Central memory CD4-positive, alpha-beta T cell (primary cell): Measurements from ENCODE around the gene TOB1.
"Not testable (repeated sequence)": the region's sequence is repeated elsewhere in the genome, so short reads cannot be mapped to it uniquely, and the experiment has no call there.

Experiments
- DNase-seq: peaks from one replicate; pipeline ENCODE4 v3.0.0; 2022

TOB1 gene

DNA sequence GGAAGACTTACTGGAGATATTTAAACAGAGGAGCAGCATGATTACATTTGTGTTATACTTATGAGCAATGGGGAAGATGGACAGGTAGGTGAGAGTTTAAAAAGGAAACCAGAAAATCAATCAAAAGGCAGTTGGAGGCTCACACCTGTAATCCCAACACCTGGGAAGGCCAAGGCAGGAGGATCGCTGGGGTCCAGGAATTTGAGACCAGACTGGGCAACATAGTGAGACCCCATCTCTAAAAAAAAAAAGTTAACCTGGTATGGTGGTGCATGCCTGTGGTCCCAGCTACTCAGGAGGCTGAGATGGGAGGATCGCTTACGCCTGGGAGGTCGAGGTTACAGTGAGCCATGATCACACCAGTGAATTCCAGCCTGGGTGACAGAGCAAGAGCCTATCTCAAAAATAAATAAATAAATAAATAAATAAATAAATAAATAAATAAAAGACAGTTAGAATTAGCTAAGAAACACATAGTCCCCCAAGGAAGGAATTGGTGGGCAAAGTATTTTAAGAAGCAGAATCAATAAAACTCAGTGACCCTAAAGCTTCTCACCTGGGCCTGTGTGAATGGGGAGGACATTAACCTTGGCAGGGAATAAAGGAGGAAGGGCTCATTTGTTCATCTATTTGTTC lies 32.3 kb upstream of the TOB1 start:
- no peak for DNase-seq

DNA sequence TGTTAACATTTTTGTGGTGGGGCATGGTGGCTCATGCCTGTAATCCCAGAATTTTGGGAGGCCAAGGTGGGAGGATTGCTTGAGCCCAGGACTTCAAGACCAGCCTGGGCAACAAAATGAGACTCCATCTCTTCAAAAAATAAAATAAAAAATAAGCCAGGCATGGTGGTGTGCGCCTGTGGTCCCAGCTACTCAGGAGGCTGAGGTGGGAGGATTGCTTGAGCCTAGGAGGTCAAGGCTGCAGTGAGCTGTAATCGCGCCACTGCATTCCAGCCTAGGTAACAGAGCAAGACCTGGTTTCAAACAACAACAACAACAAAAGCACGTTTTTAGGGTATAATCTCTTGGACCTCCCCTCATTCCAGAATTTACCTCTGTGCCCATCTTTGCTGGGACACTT lies 28.4 kb upstream of the TOB1 start:
- not testable (repeated sequence) for DNase-seq

DNA sequence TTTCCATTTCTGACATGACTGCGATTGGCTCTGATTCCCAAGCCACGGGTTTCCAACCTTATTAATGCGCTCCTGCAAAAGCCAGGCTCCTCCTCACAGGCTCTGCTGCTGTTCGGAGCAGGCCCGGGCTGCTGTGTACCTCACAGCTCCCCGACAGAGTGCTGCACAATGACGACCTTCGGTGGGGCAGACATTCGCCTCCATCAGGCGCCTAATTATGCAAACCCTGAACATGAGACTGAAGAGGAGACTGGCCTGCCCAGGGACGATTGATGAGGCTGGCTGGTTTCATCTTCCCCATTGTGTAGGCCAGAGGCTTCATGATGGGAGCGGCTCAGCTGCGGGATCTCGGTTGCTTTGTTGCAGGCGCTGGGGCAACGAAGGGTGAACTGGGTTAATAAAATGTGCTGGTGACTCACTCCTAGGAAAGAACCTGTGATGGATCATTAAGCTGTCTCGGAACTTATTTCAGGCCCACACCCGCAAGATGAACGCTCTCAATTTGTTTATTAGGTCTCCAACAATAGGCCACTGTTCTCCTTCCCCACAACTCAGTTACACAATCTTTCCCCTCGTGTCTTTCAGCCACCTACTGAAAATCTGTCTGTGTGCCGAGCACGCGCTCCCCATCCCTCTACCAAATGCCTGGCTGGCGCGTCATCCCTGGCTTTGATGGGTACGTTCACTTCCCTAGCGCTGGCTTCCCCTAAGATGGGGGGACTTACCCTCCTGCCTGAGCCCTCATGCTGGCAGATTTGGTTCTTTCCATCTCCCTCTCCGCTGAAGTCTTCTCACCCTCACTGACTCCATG lies 27.2 kb upstream of the TOB1 start:
- DNase-seq: no peak

DNA sequence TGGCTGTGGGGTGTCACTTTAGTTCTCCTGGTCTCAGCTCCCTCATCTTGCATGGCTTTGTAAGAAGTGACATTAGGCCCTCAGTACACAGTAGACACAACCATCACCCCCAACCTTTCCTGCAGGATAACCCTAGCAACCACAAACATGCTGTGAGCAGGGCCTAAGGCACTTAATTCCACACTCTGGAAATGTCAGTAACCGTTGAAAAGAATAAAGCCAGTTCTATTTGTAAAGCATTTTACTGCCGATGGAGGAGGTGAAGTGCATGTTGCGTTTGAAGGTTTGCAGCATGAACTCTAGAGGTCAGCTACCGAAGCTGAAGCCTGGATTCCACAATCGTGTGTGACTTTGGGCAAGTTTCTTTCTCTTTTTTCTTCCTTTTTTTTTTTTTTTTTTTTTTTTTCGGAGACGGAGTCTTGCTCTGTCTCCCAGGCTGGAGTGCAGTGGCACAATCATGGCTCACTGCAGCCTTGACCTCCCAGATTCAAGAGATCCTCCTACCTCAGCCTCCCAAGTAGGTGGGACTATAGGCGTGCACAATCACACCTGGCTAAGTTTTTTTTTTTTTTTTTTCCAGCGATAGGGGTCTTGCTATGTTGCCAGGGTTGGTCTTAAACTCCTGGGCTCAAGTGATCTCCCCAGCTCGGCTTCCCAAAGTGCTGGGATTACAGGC lies 26.1 kb upstream of the TOB1 start:
- no peak for DNase-seq

DNA sequence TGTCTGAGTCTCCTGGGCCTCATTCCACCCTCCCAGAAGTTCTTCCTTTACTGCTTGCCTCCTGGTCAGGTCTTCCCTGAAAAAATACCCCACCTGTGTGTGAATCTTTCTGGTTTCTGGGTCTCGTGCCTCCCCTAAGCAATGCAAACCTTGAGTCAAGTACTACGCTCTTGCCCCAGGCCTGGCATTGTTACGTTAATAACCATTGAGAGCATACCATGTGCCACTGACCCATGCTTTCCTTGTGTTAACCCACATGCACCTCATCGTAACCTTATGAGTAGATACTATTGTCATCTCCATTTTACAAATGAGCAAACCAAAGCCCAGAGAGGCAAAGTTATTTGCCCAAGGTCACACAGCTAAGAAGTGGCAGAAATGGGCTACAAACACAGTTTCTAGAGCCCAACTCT lies 25.4 kb upstream of the TOB1 start:
- no peak for DNase-seq

DNA sequence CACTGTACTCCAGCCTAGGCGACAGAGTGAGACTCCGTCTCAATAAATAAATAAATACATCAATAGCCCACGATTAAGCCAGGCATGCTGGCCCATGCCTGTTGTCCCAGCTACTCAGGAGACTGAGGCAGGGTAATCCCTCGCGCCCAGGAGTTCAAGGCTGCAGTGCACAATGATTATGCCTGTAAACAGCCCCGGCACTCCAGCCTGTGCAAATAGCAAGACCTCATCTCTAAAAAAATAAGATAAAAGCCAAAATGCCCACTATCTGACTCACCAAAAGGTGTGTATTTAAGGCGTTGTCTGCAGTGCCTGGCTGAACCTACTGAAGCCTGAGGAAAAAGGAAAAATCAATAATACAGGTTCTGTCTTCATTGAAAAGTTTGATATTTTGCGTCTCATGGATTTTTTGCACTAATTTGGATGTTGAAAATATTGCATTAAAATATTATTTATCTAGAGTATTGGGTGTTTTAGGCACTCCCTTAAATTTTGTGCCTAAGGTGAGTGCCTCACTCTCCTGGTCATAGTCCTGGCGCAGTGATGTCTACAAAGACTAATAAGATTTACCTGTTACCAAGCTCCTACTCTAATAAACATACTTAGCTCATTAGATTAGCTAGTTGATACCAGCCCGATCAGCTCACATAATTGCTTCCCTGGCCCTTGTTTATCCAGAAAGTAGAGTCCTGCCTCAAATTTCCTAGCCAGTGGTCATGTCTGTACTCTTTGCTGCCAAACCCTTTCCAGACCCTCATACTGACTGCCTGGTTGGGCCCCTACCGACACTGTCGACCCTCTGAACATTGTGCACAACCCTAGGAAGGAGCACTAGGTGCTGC lies 24.7 kb upstream of the TOB1 start:
- no peak for DNase-seq

DNA sequence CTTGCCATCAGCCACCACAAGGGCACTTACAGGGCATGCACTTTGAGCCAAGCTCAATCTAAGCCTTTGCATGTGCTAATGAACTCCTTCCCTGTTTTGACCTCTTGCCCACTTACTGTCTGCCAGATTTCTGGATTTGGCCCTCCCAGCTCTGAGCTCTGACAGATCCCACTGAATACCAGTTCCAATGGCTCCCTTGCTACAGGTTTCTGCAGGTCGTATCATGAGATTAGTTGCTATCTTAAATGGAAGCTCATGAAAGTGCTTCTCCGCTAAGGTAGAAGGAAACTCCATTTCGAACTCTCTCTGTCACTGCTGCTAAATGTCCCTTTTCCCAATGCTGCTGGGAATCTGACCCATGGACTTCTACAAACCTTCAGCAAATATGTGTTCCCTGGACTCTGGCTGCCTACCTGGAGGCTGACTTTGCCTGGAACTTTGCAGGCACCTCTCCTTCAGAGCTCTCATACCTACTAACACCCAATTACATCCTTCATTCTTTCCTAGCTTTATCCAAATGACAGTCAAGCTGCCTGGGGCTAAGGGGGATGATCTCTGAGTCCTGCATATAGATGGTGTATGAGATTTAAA lies 23.5 kb upstream of the TOB1 start:
- DNase-seq: no peak

DNA sequence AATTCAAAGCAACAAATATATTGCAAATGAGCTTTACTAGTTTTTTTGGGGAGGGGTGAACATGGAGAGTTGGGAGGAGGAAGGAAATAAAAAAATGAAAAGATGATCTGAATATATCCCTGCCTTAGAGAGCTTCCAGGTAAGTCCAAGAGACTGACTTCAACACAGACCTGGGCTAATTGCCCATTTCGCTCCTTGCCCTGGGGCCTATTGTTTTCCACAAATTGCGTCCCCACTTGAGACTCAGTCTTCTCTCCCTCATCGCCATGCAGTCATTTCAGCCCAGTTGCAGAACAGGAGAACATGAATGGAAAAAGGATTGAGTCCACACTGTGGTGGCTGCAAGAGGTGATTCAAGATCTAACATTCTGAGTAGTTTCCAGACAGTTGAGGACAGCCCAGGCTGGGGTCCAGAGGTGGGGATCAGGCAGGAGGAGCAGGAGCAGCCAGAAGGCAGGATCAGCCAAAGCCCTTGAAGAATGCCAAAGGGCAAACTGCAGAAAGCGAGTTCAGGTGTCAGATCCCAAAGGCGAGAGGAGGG lies 21.6 kb upstream of the TOB1 start:
- DNase-seq: no peak

DNA sequence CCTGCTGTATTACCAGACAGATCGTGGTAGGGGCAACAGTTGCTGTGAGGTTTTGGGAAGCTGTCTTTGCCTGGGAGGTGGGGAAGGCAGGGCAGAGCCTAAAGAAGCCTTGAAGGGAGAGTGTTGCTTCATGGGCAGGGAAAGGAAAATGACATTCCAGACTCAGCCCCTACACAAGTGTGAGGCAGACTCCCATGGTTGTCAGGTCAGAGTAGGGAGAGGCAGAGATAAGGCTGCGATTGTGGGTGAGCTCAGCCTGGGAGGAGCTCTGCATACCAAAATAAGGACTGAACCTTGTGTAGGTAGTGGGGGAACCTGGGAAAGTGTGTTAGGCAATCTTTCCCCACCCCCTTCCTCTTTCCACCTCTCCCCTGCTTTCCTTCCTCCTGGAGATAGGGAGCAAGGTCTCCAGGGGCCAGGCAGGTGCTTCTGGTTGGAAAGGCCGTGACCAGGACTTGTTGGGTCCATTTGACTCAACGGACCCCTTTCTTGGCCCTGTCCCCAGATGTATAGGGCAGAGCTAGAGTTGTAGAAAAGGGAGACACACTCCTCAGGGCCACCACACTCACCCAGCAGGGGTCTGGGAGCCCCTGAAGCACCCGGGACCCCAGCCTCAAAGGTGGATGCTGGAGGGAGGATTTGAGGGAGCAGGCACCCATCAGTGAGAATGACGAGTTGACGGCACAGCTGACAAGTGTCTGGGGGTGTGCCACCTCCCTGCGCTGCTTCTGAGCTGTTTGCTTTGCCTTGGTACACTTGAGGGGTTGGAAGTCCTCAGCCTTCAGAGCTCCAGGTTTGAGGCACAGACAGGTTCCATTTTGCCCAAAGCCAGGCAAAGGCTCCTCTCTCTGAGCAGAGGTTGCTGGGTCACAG lies 18.5 kb upstream of the TOB1 start:
- no peak for DNase-seq

DNA sequence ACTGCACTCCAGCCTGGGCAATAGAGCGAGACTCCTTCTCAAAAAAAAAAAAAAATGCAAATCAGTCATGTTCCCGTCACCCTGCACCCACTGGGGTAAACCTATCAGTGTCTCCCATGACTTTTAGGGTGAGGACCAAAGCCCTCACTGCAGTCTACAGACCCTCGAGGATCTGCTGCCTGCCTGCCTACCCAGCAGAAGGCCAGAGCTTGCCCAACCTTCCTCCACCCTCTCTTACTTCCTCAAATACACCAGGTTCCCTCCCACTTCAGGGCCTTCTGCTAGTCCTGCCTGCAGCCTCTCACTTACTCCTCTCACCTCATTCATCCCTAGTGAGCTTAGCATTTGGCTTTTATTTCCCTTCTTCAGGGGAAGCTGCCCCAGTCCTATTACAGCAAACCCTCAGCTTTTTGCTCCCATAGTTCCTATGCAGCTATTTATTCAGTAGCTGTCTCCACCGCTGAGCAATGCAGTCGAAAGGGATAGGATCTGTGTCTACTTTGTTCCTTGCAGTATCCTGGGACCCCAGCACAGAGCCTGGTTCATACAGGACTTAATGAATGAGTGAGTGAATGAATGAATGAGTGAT lies 17.8 kb upstream of the TOB1 start:
- DNase-seq: no peak

DNA sequence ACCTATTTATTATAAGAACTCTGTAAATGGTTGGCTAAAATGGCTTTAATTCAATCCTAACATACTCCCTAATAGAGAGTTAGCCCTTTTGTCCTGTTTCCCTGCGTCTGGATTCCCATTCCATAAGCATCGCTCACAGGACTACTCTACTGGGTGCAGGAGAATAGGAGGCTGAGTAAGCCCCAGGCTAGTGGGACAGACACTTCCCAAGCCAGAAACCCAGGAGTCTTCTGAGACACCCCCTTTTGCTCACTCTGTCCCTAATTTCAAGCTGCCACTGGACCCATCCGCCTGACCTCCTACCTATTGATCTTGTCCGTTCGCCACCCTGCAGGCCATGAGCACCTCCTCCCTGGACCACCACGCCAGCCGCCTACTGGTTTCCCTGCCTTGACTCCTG lies 16.7 kb upstream of the TOB1 start:
- DNase-seq: no peak

DNA sequence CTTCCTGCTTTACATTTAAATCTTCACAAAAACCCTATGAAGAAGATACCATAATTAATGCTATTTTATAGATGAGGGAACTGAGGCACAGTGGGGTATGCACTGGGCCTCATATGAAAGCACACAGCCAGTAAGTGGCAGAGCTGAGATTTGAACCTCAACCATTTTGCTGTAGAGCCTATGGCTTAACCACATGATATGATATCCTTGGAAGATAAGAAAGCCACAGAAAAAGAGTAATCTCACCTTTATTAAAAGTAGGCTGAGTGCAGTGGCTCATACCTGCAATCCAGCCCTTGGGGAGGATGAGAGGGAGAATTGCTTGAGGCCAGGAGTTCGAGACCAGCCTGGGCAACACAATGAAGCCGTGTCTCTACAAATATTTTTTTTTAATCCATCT lies 15.0 kb upstream of the TOB1 start:
- DNase-seq: no peak

DNA sequence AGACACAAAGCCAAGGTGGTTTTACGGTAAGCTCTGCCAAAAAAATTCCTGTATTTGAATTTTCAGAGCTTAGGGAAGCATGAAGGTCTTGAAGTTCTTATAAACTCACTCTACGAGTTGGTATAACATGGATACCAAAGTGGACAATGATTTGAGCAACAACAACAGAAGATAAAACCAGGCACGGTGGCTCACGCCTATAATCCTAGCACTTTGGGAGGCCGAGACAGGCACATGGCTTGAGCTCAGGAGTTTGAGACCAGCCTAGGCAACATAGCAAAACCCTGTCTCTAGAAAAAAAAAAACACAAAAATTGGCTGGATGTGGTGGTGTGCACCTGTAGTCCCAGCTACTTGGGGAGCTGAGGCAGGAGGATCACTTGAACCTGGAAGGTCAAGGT lies 12.9 kb upstream of the TOB1 start:
- no peak for DNase-seq

DNA sequence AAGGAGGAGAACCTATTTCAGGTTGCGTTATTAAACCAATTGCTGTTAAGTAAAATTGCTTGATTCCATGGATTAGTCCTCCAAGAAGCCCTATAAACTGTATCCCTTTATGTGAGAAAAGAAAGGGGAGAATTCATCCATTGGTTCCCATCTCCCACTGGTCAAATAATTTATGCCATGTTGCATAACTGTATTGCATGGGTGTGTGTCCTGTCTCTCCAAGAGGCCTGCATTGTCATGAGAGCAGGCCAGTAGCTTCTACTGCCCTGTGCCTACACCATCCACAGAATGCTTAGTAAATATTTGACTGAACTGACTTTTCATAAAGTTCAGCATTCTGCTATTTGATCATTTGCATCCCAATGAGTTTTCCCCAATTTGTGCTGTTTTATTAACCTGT lies 11.7 kb upstream of the TOB1 start:
- DNase-seq: no peak

DNA sequence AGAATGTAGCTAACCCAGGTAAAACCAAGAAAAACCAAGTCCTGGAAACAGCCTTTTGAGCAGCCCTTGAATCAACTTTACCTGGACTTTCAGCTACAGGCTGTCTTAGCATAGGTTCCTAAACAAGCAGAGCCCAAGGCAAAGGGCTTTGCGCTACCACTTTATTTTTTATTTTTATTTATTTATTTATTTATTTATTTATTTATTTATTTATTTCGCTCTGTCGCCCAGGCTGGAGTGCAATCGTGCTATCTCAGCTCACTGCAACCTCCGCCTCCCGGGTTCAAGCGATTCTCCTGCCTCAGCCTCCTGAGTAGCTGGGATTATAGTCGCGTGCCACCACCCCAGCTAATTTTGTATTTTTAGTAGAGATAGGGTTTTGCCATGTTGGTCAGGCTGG lies 10.9 kb upstream of the TOB1 start:
- not testable (repeated sequence) for DNase-seq

DNA sequence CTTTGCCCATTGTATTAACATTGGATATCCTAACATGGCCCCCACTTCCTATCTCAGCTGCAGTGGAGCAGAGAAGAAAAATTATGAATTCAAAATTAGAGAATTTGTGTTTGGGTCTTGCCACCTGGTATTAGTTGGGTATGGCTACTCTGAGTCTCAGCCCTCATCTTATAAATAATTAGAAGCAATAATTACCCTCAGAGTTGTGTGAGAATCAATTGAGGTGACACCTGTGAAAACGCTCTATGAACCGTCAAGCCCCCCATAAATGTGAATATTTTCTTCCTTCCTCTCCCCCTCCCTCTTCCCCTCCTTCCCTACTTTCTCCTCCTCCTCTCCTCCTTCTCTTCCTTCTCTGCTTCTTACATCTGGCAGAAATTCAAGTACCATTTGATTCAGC lies 8.9 kb upstream of the TOB1 start:
- DNase-seq: no peak

DNA sequence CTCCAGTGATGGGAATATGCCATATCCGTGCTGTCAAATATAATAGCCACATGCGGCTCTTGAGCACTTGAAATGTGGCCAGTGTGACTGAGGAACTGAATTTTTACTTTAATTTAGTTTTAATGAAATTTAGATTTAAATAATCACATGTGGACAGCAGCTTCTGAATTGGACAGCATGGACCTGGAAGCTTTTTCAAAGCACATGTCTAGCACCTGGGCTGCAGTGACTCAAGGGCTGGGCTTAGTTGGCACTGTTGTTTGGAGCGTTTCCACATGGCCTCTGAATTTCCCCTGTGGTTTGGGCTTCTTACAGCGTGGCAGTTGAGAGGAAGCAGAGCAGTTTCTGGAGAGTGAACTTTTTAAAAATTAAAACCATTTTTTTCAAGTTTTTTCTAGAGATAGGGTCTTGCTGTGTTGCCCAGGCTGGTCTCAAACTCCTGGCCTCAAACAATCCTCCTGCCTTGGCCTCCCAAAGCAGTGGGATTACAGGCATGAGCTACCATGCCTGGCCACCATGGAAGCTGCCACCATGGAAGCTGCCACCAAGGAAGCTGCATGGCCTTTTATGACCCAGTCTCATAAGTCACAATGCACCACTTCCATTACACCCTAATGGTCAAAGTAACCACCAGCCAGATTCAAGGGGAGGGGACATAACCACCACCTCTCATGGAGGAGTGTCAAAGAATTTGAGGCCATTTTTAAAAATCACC lies 6.7 kb upstream of the TOB1 start:
- peak; percentile 53 for DNase-seq

DNA sequence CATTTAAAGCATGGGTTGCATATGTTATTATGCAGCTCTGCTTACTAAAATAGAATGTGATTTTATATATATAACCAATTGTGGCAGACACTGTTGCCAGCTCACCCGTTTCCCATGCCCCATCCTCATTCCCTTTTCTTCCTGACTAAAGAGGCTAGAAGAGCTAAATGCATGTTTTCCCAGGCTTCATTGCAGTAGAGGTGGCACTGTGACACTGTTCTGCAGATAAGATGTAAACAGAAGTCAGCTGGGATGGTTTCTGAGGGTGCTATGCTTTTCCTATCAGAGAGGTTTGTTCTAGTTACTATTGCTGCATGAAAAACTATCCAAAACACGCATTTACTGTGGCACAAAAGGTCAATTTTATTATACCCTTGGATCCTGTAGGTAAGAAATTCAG lies 5.7 kb upstream of the TOB1 start:
- DNase-seq: no peak

DNA sequence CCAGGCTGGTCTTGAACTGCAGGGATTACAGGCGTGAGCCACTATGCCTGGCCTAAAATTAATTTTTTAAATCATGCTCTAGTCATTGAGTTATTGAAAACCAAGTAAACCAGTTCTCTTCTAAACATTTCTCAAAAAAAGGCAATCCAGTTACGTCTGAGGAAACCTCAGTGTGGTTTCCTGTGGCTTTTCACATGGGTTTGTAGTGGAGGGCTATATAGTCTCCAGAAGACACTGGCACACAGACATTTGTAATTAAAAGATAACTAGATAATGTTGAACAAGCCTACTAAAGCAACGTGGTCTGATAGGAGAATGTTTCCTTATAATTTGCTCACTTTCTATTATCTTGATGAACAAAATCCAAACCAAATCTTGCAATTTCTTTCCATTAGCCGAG lies 5.2 kb upstream of the TOB1 start:
- peak; percentile 81 for DNase-seq

DNA sequence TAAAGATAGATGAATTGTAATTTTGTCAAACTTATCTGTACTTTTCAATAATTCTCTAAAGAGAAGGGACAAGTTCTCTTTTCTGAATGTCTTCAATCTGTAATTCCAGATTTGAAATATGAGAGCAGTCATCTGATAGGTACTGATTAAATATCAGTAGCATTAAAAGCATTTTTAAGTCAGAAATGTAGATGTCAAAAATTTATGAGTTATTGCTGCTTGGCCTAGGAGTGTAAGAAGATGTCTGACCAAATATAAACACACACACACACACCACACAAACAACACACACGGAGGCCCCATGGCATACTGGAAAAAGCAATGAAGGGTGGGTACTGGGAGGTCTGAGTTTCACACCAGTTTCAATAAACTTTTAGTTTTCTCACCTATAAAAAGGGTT lies 2.4 kb upstream of the TOB1 start:
- DNase-seq: no peak

DNA sequence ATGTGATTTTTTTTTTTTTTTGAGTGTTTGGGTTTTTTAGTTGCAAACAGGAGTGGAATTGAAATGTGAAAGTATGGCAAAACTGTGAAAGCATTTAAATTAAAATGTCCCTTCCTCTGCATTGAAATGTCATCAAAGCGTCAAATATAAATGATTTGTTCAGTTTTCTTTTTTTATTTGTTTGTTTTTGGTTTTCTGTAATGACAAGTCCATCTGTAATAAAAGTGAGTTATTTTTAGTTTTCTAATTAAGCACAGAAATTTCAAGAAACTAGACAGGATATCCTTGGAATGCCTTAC lies 1.9 kb upstream of the TOB1 start:
- DNase-seq: no peak
